Endothelial cell of umbilical vein (primary cell): ENCODE data around the gene FBXO45. TPM values are rescaled to one million over a fixed set of nuclear protein-coding genes. Genes with fewer than 3 reads are reported as not detected.

Source experiments
- BruUV-seq: library from RNA; stranded (reverse); fragments of 400-500 nt; replicated peaks from 2 replicates; lab custom pipeline; 2021; lab: Mats Ljungman, UMichigan
- CTCF ChIA-PET: fragments of 300-600, 350-600 bp; sonication (Branson Sonifier 250); formaldehyde crosslinking; loops from one replicate; lab custom pipeline; 2021; ENCODE audit warnings: antibody characterized with exemption, inconsistent platforms; lab: Charles Lee
- POLR2A ChIA-PET: fragments of 300-600, 350-600 bp; sonication (Branson Sonifier 250); formaldehyde crosslinking; loops from one replicate; lab custom pipeline; 2021; ENCODE audit warnings: antibody characterized with exemption, inconsistent platforms; lab: Charles Lee
- DNase-seq: peaks from one replicate; pipeline ENCODE4 v3.0.0-alpha.2; 2011; ENCODE audit warnings: low read depth, low spot score
- FAIRE-seq: peaks from 2 replicates; lab custom pipeline; 2011; peaks lifted over from hg19 to GRCh38; lab: Jason Lieb, UNC
- H2AFZ ChIP-seq: 2 replicates; pipeline ENCODE4 v1.6.0; 2012; ENCODE audit warnings: low read depth, low read length, control low read depth, inconsistent platforms
- H3K27ac ChIP-seq: 2 replicates; pipeline ENCODE4 v1.5.1; 2011; ENCODE audit warnings: low read depth, mild to moderate bottlenecking, control low read depth, low read length, moderate library complexity; ENCODE audit not compliant: insufficient read depth
- H3K27me3 ChIP-seq, 2 experiments: 2 replicates each; pipeline versions ENCODE4 v1.6.0 to v1.6.1; 2011; ENCODE audit warnings: low read length in 2 of 2, mixed read lengths in 1 of 2; ENCODE audit not compliant: control insufficient read depth in 2 of 2, insufficient read depth in 2 of 2
- H3K36me3 ChIP-seq, 2 experiments: 2 replicates in 1 of 2; 3 replicates in 1 of 2; pipeline ENCODE4 v1.5.1; 2011; ENCODE audit warnings: low read length in 2 of 2, mild to moderate bottlenecking in 1 of 2, moderate library complexity in 1 of 2; ENCODE audit not compliant: control insufficient read depth in 2 of 2, insufficient read depth in 2 of 2; ENCODE audit errors: extremely low read depth in 1 of 2
- H3K4me1 ChIP-seq: 3 replicates; pipeline ENCODE4 v1.5.1; 2011; ENCODE audit warnings: mild to moderate bottlenecking, low read length; ENCODE audit not compliant: control insufficient read depth, insufficient read depth; ENCODE audit errors: extremely low read depth
- H3K4me2 ChIP-seq: 2 replicates; pipeline ENCODE4 v1.6.1; 2011; ENCODE audit warnings: low read length, control low read depth, mixed read lengths; ENCODE audit not compliant: insufficient read depth
- H3K4me3 ChIP-seq, 3 experiments: fragments of 200-600 bp in 1 of 3; sonication (generic), shearing (Covaris generic) in 1 of 3; replicated peaks in 1 of 3; 2 replicates each; pipeline ENCODE4 v1.5.1; 2011 to 2016; ENCODE audit warnings: control low read depth in 3 of 3, low read length in 3 of 3, mild to moderate bottlenecking in 2 of 3, inconsistent platforms in 1 of 3, low read depth in 1 of 3, moderate library complexity in 1 of 3; ENCODE audit not compliant: insufficient read depth in 1 of 3
- H3K79me2 ChIP-seq: 2 replicates; pipeline ENCODE4 v1.6.0; 2012; ENCODE audit warnings: low read length, inconsistent platforms; ENCODE audit not compliant: control insufficient read depth, insufficient read depth
- H3K9ac ChIP-seq: replicated peaks from 2 replicates; pipeline ENCODE3; 2011; ENCODE audit warnings: low read length, control low read depth; ENCODE audit not compliant: insufficient read depth; ENCODE audit errors: extremely low read depth
- H3K9me1 ChIP-seq: replicated peaks from 3 replicates; pipeline ENCODE4 v1.6.0; 2011; ENCODE audit warnings: mild to moderate bottlenecking, low read length; ENCODE audit not compliant: control insufficient read depth, insufficient read depth; ENCODE audit errors: extremely low read depth
- H3K9me3 ChIP-seq: replicated peaks from 2 replicates; pipeline ENCODE4 v1.5.1; 2012; ENCODE audit warnings: low read length, inconsistent platforms; ENCODE audit not compliant: control insufficient read depth, insufficient read depth
- H4K20me1 ChIP-seq: replicated peaks from 2 replicates; pipeline ENCODE3; 2011; ENCODE audit warnings: mild to moderate bottlenecking, low read length; ENCODE audit not compliant: control insufficient read depth, insufficient read depth; ENCODE audit errors: extremely low read depth
- GATA2 ChIP-seq: IDR thresholded peaks from 2 replicates; pipeline ENCODE4 v1.7.0; 2011; ENCODE audit warnings: low read depth, mild to moderate bottlenecking, moderate library complexity, mixed read lengths, low read length; ENCODE audit not compliant: insufficient read length, insufficient read depth
- MYC ChIP-seq: IDR thresholded peaks from one replicate; pipeline ENCODE4 v1.6.1; 2011; ENCODE audit warnings: mild to moderate bottlenecking, low read depth, low read length
- POLR2A ChIP-seq: IDR thresholded peaks from 2 replicates; pipeline ENCODE4 v1.6.1; 2012; ENCODE audit warnings: low read depth, mild to moderate bottlenecking, control low read depth, low read length
- POLR2AphosphoS5 ChIP-seq: IDR thresholded peaks from 2 replicates; pipeline ENCODE4 v1.6.1; 2012; ENCODE audit warnings: low read depth, mild to moderate bottlenecking, control low read depth, low read length, moderate library complexity; ENCODE audit not compliant: insufficient read depth
- dilution Hi-C: fragments of 300-500 bp; cut with MboI; formaldehyde crosslinking; loops from one replicate; pipeline ENCODE4 v1.15.0; 2019; ENCODE audit warnings: low sequenced_read_pairs; ENCODE audit not compliant: extremely low pct_ligation_motif_present
- intact Hi-C: fragments of 100-400 bp; cut with micrococcal nuclease; formaldehyde crosslinking; loops from one replicate; pipeline ENCODE4 v1.10.0; 2022
- polyA plus RNA-seq, 4 experiments: library from polyadenylated mRNA; depleted of rRNA in 3 of 4; stranded (reverse) in 3 of 4; unstranded in 1 of 4; fragments of >200 nt; gene quantifications; 2 replicates each; pipeline versions ENCODE4 v1.2.1 to v1.2.3, GENCODE V29; 2011 to 2012; ENCODE audit warnings: missing spikeins in 1 of 4
- total RNA-seq: library from RNA; stranded (reverse); gene quantifications from 2 replicates; pipeline ENCODE4 v1.2.3, GENCODE V29; 2021
- TF ChIP-seq, protein P1 (sequence below), 2 donors: IDR thresholded peaks; 1 replicate in 1 of 2; 2 replicates in 1 of 2; pipeline ENCODE4 v1.5.1; 2011; ENCODE audit warnings: low read length in 2 of 2, mild to moderate bottlenecking in 2 of 2, moderate library complexity in 2 of 2, control low read depth in 1 of 2, inconsistent platforms in 1 of 2, low read depth in 1 of 2; ENCODE audit not compliant: insufficient read depth in 1 of 2; ENCODE audit errors: extremely low read depth in 1 of 2

Gene FBXO45
- total and polyA plus RNA-seq, 2 donors (not counting 3 experiments of a cell fraction or from before 2014, with no cell fraction given) = 3.5 to 12.4 TPM

DNA sequence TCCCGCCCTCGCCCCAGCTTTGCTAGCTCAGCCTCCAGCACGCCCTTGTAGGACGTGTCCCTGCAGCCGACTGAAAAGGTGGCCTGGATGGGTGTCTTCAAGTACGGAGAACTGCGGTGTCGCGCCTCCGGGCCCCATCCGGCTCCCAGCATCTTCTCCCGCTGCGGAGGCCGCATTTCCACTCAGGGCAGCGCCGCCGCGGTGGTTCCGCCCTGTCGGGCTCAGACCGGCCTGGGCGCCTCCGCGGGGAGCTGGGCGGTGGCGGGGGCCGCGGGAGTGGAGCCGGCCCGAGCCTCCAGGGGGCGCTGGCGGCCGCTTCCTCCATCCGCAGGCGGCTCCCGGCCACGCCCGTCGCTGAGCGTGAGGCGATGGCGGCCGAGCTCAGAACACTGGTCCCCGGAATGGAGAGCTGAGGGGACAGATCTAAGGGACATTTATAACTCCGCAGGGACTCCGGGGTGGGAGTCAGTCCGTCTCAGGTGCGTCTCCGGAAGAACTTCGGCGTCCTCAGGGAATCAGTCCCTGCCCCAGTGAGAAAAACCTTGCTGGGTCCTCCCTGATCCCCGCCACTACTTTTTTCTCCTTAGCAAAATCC is 39.7 kb upstream of the FBXO45 start:
- Histone ChIP-seq H3K36me3 (no peaks in the 10 kb centered on the region), H3K27me3 (no peaks in the 10 kb centered on the region), H3K9me1 (no peaks in the 10 kb centered on the region), H3K27ac (peak overlapping the region; percentile 40), H3K9me3 (no peaks in the 10 kb centered on the region), H3K4me3 (peak overlapping the region; percentile 29 to 59 (median 38)), H3K4me2 (peak overlapping the region; percentile 60), H3K9ac (peak overlapping the region; percentile 51), H2AFZ (peak overlapping the region; percentile 100), H3K79me2 (no peaks in the 10 kb centered on the region), H4K20me1 (no peaks in the 10 kb centered on the region), H3K4me1 (peaks cover 8% of the 10 kb centered on the region)
- CTCF ChIA-PET = interaction anchor here (0.6 to 1.9 kb wide), 37 partner anchors 10 to 443 kb away, joined by 3 to 20 read pairs (median 4); partner anchors contain the start of genes FBXO45, PAK2, SENP5 and WDR53
- no TSS peak for BruUV-seq
- FAIRE-seq (peak; percentile 90), DNase-seq (peak; percentile 54)
- dilution Hi-C loops = no loop called here
- intact Hi-C loops = loop anchor here (2.0 to 10.0 kb wide), 6 partner anchors 26 to 634 kb away; partner anchors contain the start of genes FBXO45, NCBP2, RNF168 and WDR53
- POLR2A ChIA-PET = interaction anchor here (0.5 to 0.7 kb wide), 2 partner anchors 39 to 456 kb away, joined by 5 to 10 read pairs; no protein-coding TSS in a partner anchor
- TF ChIP-seq, protein P1, sequence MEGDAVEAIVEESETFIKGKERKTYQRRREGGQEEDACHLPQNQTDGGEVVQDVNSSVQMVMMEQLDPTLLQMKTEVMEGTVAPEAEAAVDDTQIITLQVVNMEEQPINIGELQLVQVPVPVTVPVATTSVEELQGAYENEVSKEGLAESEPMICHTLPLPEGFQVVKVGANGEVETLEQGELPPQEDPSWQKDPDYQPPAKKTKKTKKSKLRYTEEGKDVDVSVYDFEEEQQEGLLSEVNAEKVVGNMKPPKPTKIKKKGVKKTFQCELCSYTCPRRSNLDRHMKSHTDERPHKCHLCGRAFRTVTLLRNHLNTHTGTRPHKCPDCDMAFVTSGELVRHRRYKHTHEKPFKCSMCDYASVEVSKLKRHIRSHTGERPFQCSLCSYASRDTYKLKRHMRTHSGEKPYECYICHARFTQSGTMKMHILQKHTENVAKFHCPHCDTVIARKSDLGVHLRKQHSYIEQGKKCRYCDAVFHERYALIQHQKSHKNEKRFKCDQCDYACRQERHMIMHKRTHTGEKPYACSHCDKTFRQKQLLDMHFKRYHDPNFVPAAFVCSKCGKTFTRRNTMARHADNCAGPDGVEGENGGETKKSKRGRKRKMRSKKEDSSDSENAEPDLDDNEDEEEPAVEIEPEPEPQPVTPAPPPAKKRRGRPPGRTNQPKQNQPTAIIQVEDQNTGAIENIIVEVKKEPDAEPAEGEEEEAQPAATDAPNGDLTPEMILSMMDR (IDR thresholded peaks at IDR 0.05; ENCODE audit: extremely low read depth in 1 of 2, insufficient read depth in 1 of 2, low read depth in 1 of 2, low read length in 2 of 2) = peak; percentile 72 to 95
- TF ChIP-seq MYC = no peak
- peak; percentile 67 for TF ChIP-seq POLR2AphosphoS5
- peak; percentile 61 for TF ChIP-seq POLR2A
- no peak for TF ChIP-seq GATA2
